Esophagus squamous epithelium (tissue), 5 donors: ENCODE results near the gene BRINP3. TPM values are rescaled to one million over a fixed set of nuclear protein-coding genes. Genes with fewer than 3 reads are reported as not detected.

ENCODE experiments used
- DNase-seq: peaks from one replicate; lab custom pipeline; 2025; lab: John Stamatoyannopoulos, UW
- H3K27ac ChIP-seq, 4 donors: fragments of 200-600 bp; sonication (generic); one replicate each; pipeline ENCODE4 v1.5.1; 2016 to 2019; ENCODE audit warnings: mild to moderate bottlenecking in 1 of 4
- H3K27me3 ChIP-seq, 4 donors: fragments of 200-600 bp; sonication (generic); 1 replicate in 3 of 4; 2 replicates in 1 of 4; pipeline versions ENCODE4 v1.5.1 to v1.6.0; 2017 to 2021; ENCODE audit warnings: antibody characterized with exemption in 1 of 4
- H3K36me3 ChIP-seq, 3 donors: fragments of 200-600 bp; sonication (generic); one replicate each; pipeline ENCODE4 v1.5.1; 2016 to 2019
- H3K4me1 ChIP-seq, 3 donors: fragments of 200-600 bp; sonication (generic); one replicate each; pipeline ENCODE4 v1.5.1; 2017 to 2019
- H3K4me3 ChIP-seq, 4 donors: fragments of 200-600 bp; sonication (generic); 1 replicate in 3 of 4; 2 replicates in 1 of 4; pipeline ENCODE4 v1.5.1; 2016 to 2019; ENCODE audit warnings: mild to moderate bottlenecking in 2 of 4, moderate library complexity in 1 of 4
- H3K9me3 ChIP-seq, 3 donors: fragments of 200-600 bp; sonication (generic); one replicate each; pipeline ENCODE4 v1.5.1; 2016 to 2019
- CTCF ChIP-seq, 6 experiments: fragments of 450-650 bp in 4 of 6; fragments of 200-600 bp in 2 of 6; sonication (generic) in 2 of 6; IDR thresholded peaks; one replicate each; pipeline ENCODE4 v1.5.1; 2016 to 2019; ENCODE audit warnings: antibody characterized with exemption in 6 of 6, mild to moderate bottlenecking in 4 of 6, moderate library complexity in 4 of 6
- POLR2A ChIP-seq, 4 donors: fragments of 450-650 bp; IDR thresholded peaks; one replicate each; pipeline ENCODE4 v1.6.1; 2017; ENCODE audit warnings: antibody characterized with exemption in 4 of 4, mild to moderate bottlenecking in 4 of 4, moderate library complexity in 3 of 4
- WGBS, 2 donors: methylation state at CpG; one replicate each; pipeline ENCODE4 v1.1.5; 2018; 5-methylcytosine and 5-hydroxymethylcytosine counted together
- intact Hi-C: fragments of 100-400 bp; cut with DNase I; formaldehyde crosslinking; loops from one replicate; pipeline ENCODE4 v1.15.0; 2022
- total RNA-seq, 4 donors: library from RNA; depleted of rRNA; stranded (reverse); fragments of >200 nt; gene quantifications; one replicate each; pipeline ENCODE4 v1.1.0, GENCODE V29; 2016
- donor health status: DM: yes; HTN: yes; CAD: no.

The BRINP3 gene
- total RNA-seq, 4 donors from 2014 or later = 0.50 to 0.95 TPM; not detected in 2

- DNase-seq = no peak
- no peaks in the 10 kb centered on the region for H3K36me3 ChIP-seq
- 68 to 73% methylated on average over 3 of the region's 3 CpGs for WGBS, 2 donors
- intact Hi-C loops = no loop called here
- no peaks in the 10 kb centered on the region for H3K9me3 ChIP-seq
- TF ChIP-seq CTCF (IDR thresholded peaks at IDR 0.05) (no peak), POLR2A (IDR thresholded peaks at IDR 0.05) (no peak)
- no peak overlapping the region for H3K27ac ChIP-seq
- H3K4me1 ChIP-seq = no peaks in the 10 kb centered on the region
- H3K4me3 ChIP-seq = no peak overlapping the region
- H3K27me3 ChIP-seq = no peaks in the 10 kb centered on the region
Measured at GRCh38 chr1:190456129-190456528, 21.5 kb downstream of the BRINP3 start.

- no peaks in the 10 kb centered on the region for H3K27me3 ChIP-seq
- no peaks in the 10 kb centered on the region for H3K9me3 ChIP-seq
- H3K36me3 ChIP-seq = no peaks in the 10 kb centered on the region
- no peak overlapping the region for H3K27ac ChIP-seq
- 39 to 48% methylated on average over 1 of the region's 1 CpG for WGBS, 2 donors
- H3K4me3 ChIP-seq = no peak overlapping the region
- no peak for TF ChIP-seq POLR2A (IDR thresholded peaks at IDR 0.05)
- TF ChIP-seq CTCF (IDR thresholded peaks at IDR 0.05) = no peak
- no peak for DNase-seq
- no peaks in the 10 kb centered on the region for H3K4me1 ChIP-seq
- intact Hi-C loops = no loop called here
Measured at GRCh38 chr1:190455631-190456030, 22.0 kb downstream of the BRINP3 start.

- TF ChIP-seq POLR2A (IDR thresholded peaks at IDR 0.05) (no peak), CTCF (IDR thresholded peaks at IDR 0.05) (no peak)
- DNase-seq = no peak
- Histone ChIP-seq H3K36me3 (no peaks in the 10 kb centered on the region), H3K4me3 (no peak overlapping the region), H3K9me3 (no peaks in the 10 kb centered on the region), H3K4me1 (no peaks in the 10 kb centered on the region), H3K27me3 (no peaks in the 10 kb centered on the region), H3K27ac (no peak overlapping the region)
- intact Hi-C loops = no loop called here
Measured at GRCh38 chr1:190453550-190453949, 24.1 kb downstream of the BRINP3 start.

- intact Hi-C loops = no loop called here
- 70 to 80% methylated on average over 9 to 17 of the region's 17 CpGs for WGBS, 2 donors
- TF ChIP-seq CTCF (IDR thresholded peaks at IDR 0.05) (no peak), POLR2A (IDR thresholded peaks at IDR 0.05) (no peak)
- H3K27me3 ChIP-seq = no peaks in the 10 kb centered on the region
- DNase-seq = no peak
- no peak overlapping the region for H3K4me3 ChIP-seq
- H3K4me1 ChIP-seq = no peaks in the 10 kb centered on the region
- no peak overlapping the region for H3K27ac ChIP-seq
- no peaks in the 10 kb centered on the region for H3K9me3 ChIP-seq
- H3K36me3 ChIP-seq = no peaks in the 10 kb centered on the region
Measured at GRCh38 chr1:190452272-190452848, 25.3 kb downstream of the BRINP3 start.

GRCh38 chr1:190444464-190444863 lies 33.2 kb downstream of the BRINP3 start:
- DNase-seq = no peak
- Histone ChIP-seq H3K4me1 (no peaks in the 10 kb centered on the region), H3K27ac (no peak overlapping the region), H3K9me3 (no peaks in the 10 kb centered on the region), H3K4me3 (no peak overlapping the region), H3K27me3 (no peaks in the 10 kb centered on the region), H3K36me3 (no peaks in the 10 kb centered on the region)
- TF ChIP-seq CTCF (IDR thresholded peaks at IDR 0.05) (no peak), POLR2A (IDR thresholded peaks at IDR 0.05) (no peak)
- intact Hi-C loops = no loop called here
- WGBS, 2 donors = 88 to 94% methylated on average over 8 to 12 of the region's 12 CpGs
